Stimulated activated CD4-positive, alpha-beta T cell treated with anti-CD3 and anti-CD28 coated beads, Interleukin-15, amount 100 ng/mL, for 48 hours (primary cell): ENCODE results near the gene GBX2.

Experiments
- DNase-seq, 2 donors: peaks; one replicate each; pipeline ENCODE4 v3.0.0-alpha.2; 2020; ENCODE audit warnings: low read depth in 2 of 2

GBX2 gene

DNA sequence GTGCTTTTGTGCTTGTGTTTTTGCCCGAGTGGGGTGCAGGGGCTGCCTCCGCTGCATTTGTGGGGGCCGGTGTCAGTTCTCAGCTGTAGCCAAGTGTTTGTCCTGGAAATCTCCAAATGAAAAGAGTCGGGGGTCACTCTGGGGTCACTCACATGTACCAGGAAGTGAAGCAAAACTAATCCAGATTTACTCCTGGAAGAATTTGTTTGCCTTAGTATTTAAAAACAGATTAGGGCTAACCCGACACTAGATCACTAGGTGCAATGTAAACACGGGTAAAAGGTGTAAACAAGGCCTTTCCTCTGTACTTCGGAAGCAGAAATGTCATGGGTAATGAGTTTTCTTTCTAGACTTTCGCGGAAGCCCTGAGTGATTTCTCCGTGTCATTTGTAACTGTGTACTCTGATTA, 50.3 kb downstream of the GBX2 start:
- no peak for DNase-seq

DNA sequence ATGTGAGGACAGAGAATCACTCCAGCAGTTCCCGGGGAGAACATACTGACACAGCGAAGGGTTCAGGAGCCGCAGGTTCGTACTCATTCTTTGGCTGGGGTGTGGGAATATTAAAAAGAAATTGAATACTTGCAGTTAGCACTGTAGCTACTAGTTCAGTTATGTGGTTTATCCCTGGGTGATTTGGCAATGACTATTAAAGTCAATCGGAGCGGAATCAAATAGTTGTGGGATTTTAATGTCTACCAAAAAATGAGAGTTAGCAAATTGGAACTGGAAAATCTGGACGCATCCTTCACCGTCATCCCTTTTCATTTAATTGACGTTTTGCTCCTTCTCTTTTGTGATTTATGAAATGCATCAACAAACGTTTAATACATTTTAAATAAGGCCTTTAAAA, 50.8 kb downstream of the GBX2 start:
- DNase-seq, result no peak
